Natural killer cell (primary cell): Measurements from ENCODE around the gene SNAPC3. TPM values are rescaled to one million over a fixed set of nuclear protein-coding genes. Genes with fewer than 3 reads are reported as not detected.
A peak's percentile ranks its signal among the peaks of the same experiment; 100 is the strongest.
"Not testable (repeated sequence)": the region's sequence is repeated elsewhere in the genome, so short reads cannot be mapped to it uniquely, and the experiment has no call there.

Experiments
- ATAC-seq, 3 donors: fragments of 150-1000 bp in 2 of 3; fragments of 200-7000 bp in 1 of 3; cut with Tn5 transposase; 1 replicate in 1 of 3; 2 replicates in 2 of 3; pipeline ENCODE4 v1.10.0; 2021; ENCODE audit warnings: mild to moderate bottlenecking in 2 of 3, moderate library complexity in 2 of 3
- DNase-seq, 2 donors: peaks; one replicate each; pipeline versions ENCODE4 v3.0.0 to v3.0.0-alpha.2; 2013 to 2021; ENCODE audit warnings: mixed read lengths in 1 of 2
- H3K27ac ChIP-seq: one replicate; pipeline ENCODE4 v1.5.1; 2013; ENCODE audit warnings: mild to moderate bottlenecking, low read length
- H3K27me3 ChIP-seq: one replicate; pipeline ENCODE4 v1.6.1; 2013; ENCODE audit warnings: low read length; ENCODE audit not compliant: control insufficient read depth, insufficient read depth
- H3K36me3 ChIP-seq: one replicate; pipeline ENCODE4 v1.6.1; 2013; ENCODE audit warnings: low read length; ENCODE audit not compliant: control insufficient read depth, insufficient read depth
- H3K4me1 ChIP-seq: one replicate; pipeline ENCODE4 v1.6.1; 2013; ENCODE audit warnings: low read length; ENCODE audit not compliant: control insufficient read depth, insufficient read depth
- H3K4me3 ChIP-seq: one replicate; pipeline ENCODE4 v1.5.1; 2013; ENCODE audit warnings: low read length
- H3K9me3 ChIP-seq: one replicate; pipeline ENCODE4 v1.6.1; 2013; ENCODE audit warnings: low read length; ENCODE audit not compliant: control insufficient read depth, insufficient read depth
- H3K27ac Mint-ChIP-seq, 2 donors: one replicate each; pipeline ENCODE4 v1.8.0; 2022; ENCODE audit warnings: mild to moderate bottlenecking in 2 of 2, mixed read lengths in 2 of 2, moderate library complexity in 1 of 2
- H3K27me3 Mint-ChIP-seq, 2 donors: one replicate each; pipeline ENCODE4 v1.8.0; 2022; ENCODE audit warnings: low read depth in 2 of 2, mixed read lengths in 2 of 2
- H3K36me3 Mint-ChIP-seq: one replicate; pipeline ENCODE4 v1.8.0; 2022; ENCODE audit warnings: mixed read lengths
- H3K4me1 Mint-ChIP-seq, 2 donors: one replicate each; pipeline ENCODE4 v1.8.0; 2022; ENCODE audit warnings: mixed read lengths in 2 of 2
- H3K4me3 Mint-ChIP-seq: one replicate; pipeline ENCODE4 v1.8.0; 2022; ENCODE audit warnings: mild to moderate bottlenecking, moderate library complexity, mixed read lengths
- H3K9me3 Mint-ChIP-seq, 2 donors: one replicate each; pipeline ENCODE4 v1.8.0; 2022; ENCODE audit warnings: mixed read lengths in 2 of 2
- WGBS: methylation state at CpG from one replicate; pipeline ENCODE4 v1.1.7; 2013; ENCODE audit warnings: missing lambda C conversion rate; ENCODE audit not compliant: insufficient coverage; 5-methylcytosine and 5-hydroxymethylcytosine counted together
- intact Hi-C: fragments of 100-400 bp; cut with micrococcal nuclease; formaldehyde crosslinking; loops from one replicate; pipeline ENCODE4 v1.14.2; 2022
- total RNA-seq, 4 donors: library from RNA; stranded (reverse); fragments of 120-200 nt in 1 of 4; gene quantifications; one replicate each; pipeline versions ENCODE4 v1.2.3 to v1.2.4, GENCODE V29; 2013 to 2022
- TF ChIP-seq, protein P1 (sequence below): fragments of 200-600 bp; IDR thresholded peaks from one replicate; pipeline ENCODE4 v1.8.0; 2022; ENCODE audit warnings: antibody characterized with exemption

SNAPC3 gene
- total RNA-seq, 3 donors from 2014 or later (not counting 1 experiment from before 2014, with no cell fraction given): 18.5 to 22.2 (median 19.2) TPM

DNA sequence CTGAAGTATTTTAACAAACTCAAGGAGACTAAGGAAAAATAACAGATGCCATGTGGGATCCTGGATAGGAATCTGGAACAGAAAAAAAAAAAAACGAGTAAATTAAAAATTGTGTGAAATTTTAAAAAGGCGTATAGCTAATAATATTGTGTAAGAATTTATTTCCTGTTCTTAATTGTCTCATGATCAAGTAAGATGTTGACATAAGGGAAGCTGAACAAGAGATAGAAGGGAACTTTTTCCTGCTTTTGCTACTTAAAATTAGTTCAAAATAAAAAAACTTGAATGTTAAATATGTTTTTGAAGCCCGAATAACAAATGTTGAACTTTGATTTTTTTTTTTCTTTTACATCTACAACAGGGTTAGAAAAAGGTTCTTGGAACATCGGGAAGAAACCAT is 10.5 kb downstream of the SNAPC3 start:
- Histone ChIP-seq H3K36me3 (peaks cover 19% of the 10 kb centered on the region), H3K4me1 (peaks cover 2% of the 10 kb centered on the region), H3K27me3 (no peaks in the 10 kb centered on the region), H3K9me3 (no peaks in the 10 kb centered on the region), H3K27ac (no peak overlapping the region), H3K4me3 (no peak overlapping the region)
- intact Hi-C loops: no loop called here
- TF ChIP-seq, protein P1, sequence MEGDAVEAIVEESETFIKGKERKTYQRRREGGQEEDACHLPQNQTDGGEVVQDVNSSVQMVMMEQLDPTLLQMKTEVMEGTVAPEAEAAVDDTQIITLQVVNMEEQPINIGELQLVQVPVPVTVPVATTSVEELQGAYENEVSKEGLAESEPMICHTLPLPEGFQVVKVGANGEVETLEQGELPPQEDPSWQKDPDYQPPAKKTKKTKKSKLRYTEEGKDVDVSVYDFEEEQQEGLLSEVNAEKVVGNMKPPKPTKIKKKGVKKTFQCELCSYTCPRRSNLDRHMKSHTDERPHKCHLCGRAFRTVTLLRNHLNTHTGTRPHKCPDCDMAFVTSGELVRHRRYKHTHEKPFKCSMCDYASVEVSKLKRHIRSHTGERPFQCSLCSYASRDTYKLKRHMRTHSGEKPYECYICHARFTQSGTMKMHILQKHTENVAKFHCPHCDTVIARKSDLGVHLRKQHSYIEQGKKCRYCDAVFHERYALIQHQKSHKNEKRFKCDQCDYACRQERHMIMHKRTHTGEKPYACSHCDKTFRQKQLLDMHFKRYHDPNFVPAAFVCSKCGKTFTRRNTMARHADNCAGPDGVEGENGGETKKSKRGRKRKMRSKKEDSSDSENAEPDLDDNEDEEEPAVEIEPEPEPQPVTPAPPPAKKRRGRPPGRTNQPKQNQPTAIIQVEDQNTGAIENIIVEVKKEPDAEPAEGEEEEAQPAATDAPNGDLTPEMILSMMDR: no peak
- peaks cover 24% of the 10 kb centered on the region for H3K36me3 Mint-ChIP-seq
- H3K27me3 Mint-ChIP-seq: no peaks in the 10 kb centered on the region
- 92% methylated on average over 2 of the region's 4 CpGs for whole genome bisulfite sequencing
- ATAC-seq (no peak), DNase-seq (no peak)
- H3K27ac Mint-ChIP-seq: peak overlapping the region in 1 of 2 donors; percentile 71
- H3K4me3 Mint-ChIP-seq: no peak overlapping the region
- H3K9me3 Mint-ChIP-seq: no peaks in the 10 kb centered on the region
- H3K4me1 Mint-ChIP-seq: peaks cover 47 to 61% of the 10 kb centered on the region in 2 donors

DNA sequence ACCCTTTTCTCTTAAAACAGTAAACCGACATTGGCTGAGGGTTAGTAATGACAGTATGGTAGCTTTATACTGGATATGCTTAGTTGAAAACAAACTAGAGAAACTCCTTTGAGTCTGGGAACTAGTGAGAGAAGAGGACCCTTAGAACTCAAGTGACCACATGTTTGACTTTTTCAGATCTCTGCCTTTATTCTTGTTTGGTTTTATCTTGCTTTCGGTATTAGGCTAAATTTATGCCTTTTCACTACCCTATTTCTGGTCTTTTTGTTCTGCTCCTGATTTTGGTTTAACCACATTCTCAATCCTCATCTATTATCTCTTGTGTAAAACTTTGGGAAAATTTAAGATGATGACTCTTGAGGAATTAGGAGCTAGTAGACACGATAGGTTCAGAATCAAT is 11.0 kb downstream of the SNAPC3 start:
- H3K4me1 ChIP-seq: no peaks in the 10 kb centered on the region
- Mint-ChIP-seq H3K27ac (no peak overlapping the region), H3K4me1 (peaks cover 47 to 61% of the 10 kb centered on the region in 2 donors), H3K36me3 (peaks cover 24% of the 10 kb centered on the region), H3K9me3 (no peaks in the 10 kb centered on the region), H3K27me3 (no peaks in the 10 kb centered on the region), H3K4me3 (no peak overlapping the region)
- DNase-seq (no peak), ATAC-seq (no peak)
- peaks cover 19% of the 10 kb centered on the region for H3K36me3 ChIP-seq
- 84% methylated on average over 3 of the region's 3 CpGs for WGBS
- no peak overlapping the region for H3K27ac ChIP-seq
- H3K9me3 ChIP-seq: no peaks in the 10 kb centered on the region
- H3K4me3 ChIP-seq: no peak overlapping the region
- TF ChIP-seq, protein P1: no peak
- intact Hi-C loops: no loop called here
- H3K27me3 ChIP-seq: no peaks in the 10 kb centered on the region

DNA sequence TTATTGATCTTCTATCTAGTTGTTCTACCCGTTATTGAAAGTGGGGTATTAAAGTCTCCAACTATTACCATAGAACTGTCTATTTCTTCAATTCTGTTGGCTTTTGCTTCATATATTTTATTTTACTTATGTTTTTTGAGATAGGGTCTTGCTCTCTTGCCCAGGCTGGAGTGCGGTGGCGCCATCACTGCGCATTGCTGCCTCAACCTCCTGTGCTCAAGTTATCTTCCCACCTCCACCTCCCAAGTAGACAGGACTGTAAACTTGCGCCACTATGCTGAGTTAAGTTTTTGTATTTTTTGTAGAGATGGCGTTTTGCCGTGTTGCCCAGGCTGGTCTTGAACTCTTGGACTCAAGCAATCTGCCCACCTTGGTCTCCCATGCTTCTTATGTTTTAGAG is 16.2 kb downstream of the SNAPC3 start:
- H3K36me3 ChIP-seq: peaks cover 30% of the 10 kb centered on the region
- TF ChIP-seq, protein P1: no peak
- no peaks in the 10 kb centered on the region for H3K9me3 ChIP-seq
- H3K4me1 Mint-ChIP-seq: peaks cover 38 to 39% of the 10 kb centered on the region in 2 donors
- WGBS: no CpG with 5 or more reads among the region's 7 CpGs
- H3K9me3 Mint-ChIP-seq: no peaks in the 10 kb centered on the region
- no peak overlapping the region for H3K27ac Mint-ChIP-seq
- no peak overlapping the region for H3K4me3 ChIP-seq
- H3K27me3 ChIP-seq: no peaks in the 10 kb centered on the region
- no peak overlapping the region for H3K27ac ChIP-seq
- no peaks in the 10 kb centered on the region for H3K27me3 Mint-ChIP-seq
- ATAC-seq: no peak
- no peak overlapping the region for H3K4me3 Mint-ChIP-seq
- H3K36me3 Mint-ChIP-seq: peaks cover 26% of the 10 kb centered on the region
- H3K4me1 ChIP-seq: no peaks in the 10 kb centered on the region
- intact Hi-C loops: no loop called here
- no peak for DNase-seq

DNA sequence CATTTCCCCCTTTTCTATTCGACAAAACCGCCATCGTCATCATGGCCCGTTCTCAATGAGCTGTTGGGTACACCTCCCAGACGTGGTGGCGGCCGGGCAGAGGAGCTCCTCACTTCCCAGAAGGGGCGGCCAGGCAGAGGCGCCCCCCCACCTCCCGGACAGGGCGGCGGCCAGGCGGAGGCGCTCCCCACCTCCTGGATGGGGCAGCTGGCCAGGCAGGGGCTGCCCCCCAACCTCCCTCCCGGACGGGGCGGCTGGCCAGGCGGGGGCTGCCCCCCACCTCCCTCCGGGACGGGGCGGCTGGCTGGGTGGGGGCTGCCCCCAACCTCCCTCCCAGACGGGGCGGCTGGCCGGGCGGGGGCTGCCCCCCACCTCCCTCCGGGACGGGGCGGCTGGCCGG is 19.2 kb downstream of the SNAPC3 start:
- H3K9me3 Mint-ChIP-seq, H3K4me3 Mint-ChIP-seq, DNase-seq, H3K27ac ChIP-seq, H3K27me3 ChIP-seq, H3K9me3 ChIP-seq, H3K4me1 ChIP-seq, H3K4me3 ChIP-seq, H3K27ac Mint-ChIP-seq, ATAC-seq, intact Hi-C loops, H3K27me3 Mint-ChIP-seq: not testable (repeated sequence)
- H3K4me1 Mint-ChIP-seq: peaks cover 32 to 47% of the 10 kb centered on the region in 2 donors
- WGBS: 92% methylated on average over 22 of the region's 29 CpGs
- peaks cover 49% of the 10 kb centered on the region for H3K36me3 ChIP-seq
- H3K36me3 Mint-ChIP-seq: peaks cover 18% of the 10 kb centered on the region

DNA sequence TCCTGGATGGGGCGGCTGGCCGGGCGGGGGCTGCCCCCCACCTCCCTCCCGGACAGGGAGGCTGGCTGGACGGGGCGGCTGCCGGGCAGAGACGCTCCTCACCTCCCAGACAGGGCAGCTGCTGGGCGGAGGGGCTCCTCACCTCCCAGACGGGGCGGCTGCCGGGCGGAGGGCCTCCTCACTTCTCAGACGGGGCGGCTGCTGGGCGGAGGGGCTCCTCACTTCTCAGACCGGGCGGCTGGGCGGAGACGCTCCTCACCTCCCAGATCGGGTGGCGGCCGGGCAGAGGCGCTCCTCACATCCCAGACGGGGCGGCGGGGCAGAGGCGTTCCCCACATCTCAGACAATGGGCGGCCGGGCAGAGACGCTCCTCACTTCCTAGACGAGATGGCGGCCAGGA is 19.6 kb downstream of the SNAPC3 start:
- H3K27me3 ChIP-seq, DNase-seq, H3K9me3 Mint-ChIP-seq, H3K4me3 ChIP-seq, H3K9me3 ChIP-seq, H3K27ac ChIP-seq, H3K27me3 Mint-ChIP-seq, H3K27ac Mint-ChIP-seq, H3K4me3 Mint-ChIP-seq, ATAC-seq, H3K4me1 ChIP-seq, intact Hi-C loops: not testable (repeated sequence)
- H3K36me3 Mint-ChIP-seq: peaks cover 19% of the 10 kb centered on the region
- WGBS: 98% methylated on average over 33 of the region's 33 CpGs
- peaks cover 54% of the 10 kb centered on the region for H3K36me3 ChIP-seq
- peaks cover 32 to 47% of the 10 kb centered on the region in 2 donors for H3K4me1 Mint-ChIP-seq
